ENCODE measurements around the gene FUT8.

FUT8 gene

DNA sequence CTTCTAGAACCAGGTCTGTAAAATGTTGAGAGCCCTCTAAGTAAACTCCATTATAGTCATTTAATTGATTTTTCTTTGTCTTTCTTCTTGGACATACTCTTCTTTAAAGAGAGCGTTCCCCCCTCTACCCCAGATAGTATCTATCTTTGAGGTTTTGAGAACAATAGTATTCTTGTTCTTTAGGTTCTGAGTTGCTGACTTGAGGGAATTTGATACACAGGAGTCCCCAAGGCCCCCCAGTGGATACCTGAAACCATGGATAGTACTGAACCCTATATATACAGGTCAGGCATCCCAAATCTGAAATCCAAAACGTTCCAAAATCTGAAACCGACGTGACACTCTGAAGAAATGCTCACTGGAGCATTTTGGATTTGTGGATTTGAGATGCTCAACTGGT lies 65.5 kb downstream of the FUT8 start:
- H3K9me3 ChIP-seq, result no peaks in the 10 kb centered on the region
- no peak overlapping the region for H3K4me3 ChIP-seq
- H3K27ac ChIP-seq, result no peak overlapping the region
- H3K4me1 ChIP-seq, result peaks cover 0 to 4% (median 0%) of the 10 kb centered on the region in 4 donors
- no peak for DNase-seq
- intact Hi-C loops (cut with DNase I; ENCODE audit: low total_unique reads), result no loop called here
- TF ChIP-seq, protein P1, sequence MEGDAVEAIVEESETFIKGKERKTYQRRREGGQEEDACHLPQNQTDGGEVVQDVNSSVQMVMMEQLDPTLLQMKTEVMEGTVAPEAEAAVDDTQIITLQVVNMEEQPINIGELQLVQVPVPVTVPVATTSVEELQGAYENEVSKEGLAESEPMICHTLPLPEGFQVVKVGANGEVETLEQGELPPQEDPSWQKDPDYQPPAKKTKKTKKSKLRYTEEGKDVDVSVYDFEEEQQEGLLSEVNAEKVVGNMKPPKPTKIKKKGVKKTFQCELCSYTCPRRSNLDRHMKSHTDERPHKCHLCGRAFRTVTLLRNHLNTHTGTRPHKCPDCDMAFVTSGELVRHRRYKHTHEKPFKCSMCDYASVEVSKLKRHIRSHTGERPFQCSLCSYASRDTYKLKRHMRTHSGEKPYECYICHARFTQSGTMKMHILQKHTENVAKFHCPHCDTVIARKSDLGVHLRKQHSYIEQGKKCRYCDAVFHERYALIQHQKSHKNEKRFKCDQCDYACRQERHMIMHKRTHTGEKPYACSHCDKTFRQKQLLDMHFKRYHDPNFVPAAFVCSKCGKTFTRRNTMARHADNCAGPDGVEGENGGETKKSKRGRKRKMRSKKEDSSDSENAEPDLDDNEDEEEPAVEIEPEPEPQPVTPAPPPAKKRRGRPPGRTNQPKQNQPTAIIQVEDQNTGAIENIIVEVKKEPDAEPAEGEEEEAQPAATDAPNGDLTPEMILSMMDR (IDR thresholded peaks at IDR 0.05), result no peak
- no peaks in the 10 kb centered on the region for H3K27me3 ChIP-seq
- no peaks in the 10 kb centered on the region for H3K36me3 ChIP-seq

DNA sequence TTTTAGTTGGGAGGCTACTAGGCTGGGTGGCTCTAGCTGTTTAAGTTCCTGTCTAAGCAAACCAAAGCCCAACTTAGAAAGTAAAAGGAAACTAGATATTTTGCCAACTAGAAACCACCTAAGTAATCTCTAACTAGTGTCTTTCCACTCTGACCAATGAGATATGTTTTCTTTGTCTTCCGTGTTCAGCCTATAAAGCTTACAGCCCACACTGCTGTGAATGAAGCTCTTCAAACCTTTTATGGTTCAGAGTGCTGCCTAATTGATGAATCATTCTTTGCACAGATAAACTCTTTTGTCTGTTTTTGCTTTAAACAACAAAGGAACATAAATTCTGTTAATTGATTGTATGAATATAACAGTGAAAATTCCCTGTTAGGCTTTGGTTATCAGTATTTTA lies 66.1 kb downstream of the FUT8 start:
- Histone ChIP-seq H3K27ac (no peak overlapping the region), H3K36me3 (no peaks in the 10 kb centered on the region), H3K4me1 (peaks cover 0 to 5% (median 0%) of the 10 kb centered on the region in 4 donors), H3K9me3 (no peaks in the 10 kb centered on the region), H3K27me3 (no peaks in the 10 kb centered on the region), H3K4me3 (no peak overlapping the region)
- intact Hi-C loops (cut with DNase I; ENCODE audit: low total_unique reads), result no loop called here
- TF ChIP-seq, protein P1 (IDR thresholded peaks at IDR 0.05), result no peak
- DNase-seq, result no peak

DNA sequence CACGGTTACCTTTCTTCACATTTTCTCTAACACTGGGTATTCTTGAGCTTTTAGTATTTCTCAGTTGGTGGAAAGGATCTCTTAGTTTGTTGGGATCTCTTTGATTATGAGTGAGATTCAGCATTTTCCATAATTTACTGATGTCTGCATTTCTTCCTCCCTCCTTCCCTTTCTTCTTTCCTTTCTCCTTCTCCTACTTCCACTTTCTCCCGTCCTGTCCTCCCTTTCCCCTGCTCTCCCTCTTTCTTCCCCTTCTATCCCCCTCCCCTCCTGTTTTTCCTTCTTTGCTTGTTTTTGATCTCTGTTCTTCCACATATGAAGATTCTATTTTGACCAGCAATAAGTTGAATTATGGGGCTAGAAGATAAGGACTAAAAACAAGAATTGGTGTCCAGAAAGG lies 66.9 kb downstream of the FUT8 start:
- Histone ChIP-seq H3K36me3 (no peaks in the 10 kb centered on the region), H3K4me3 (no peak overlapping the region), H3K27me3 (no peaks in the 10 kb centered on the region), H3K9me3 (no peaks in the 10 kb centered on the region), H3K4me1 (peaks cover 0 to 5% (median 0%) of the 10 kb centered on the region in 4 donors), H3K27ac (no peak overlapping the region)
- TF ChIP-seq, protein P1 (IDR thresholded peaks at IDR 0.05), result no peak
- no peak for DNase-seq
- intact Hi-C loops (cut with DNase I; ENCODE audit: low total_unique reads), result no loop called here

- Histone ChIP-seq H3K4me1 (peaks cover 0 to 5% (median 0%) of the 10 kb centered on the region in 4 donors), H3K27me3 (no peaks in the 10 kb centered on the region), H3K36me3 (no peaks in the 10 kb centered on the region), H3K27ac (no peak overlapping the region), H3K9me3 (no peaks in the 10 kb centered on the region), H3K4me3 (no peak overlapping the region)
- intact Hi-C loops (cut with DNase I; ENCODE audit: low total_unique reads), result no loop called here
- DNase-seq, result no peak
- TF ChIP-seq, protein P1 (IDR thresholded peaks at IDR 0.05), result no peak
Observed at GRCh38 chr14:65482757-65483438, 70.4 kb downstream of the FUT8 start.

DNA sequence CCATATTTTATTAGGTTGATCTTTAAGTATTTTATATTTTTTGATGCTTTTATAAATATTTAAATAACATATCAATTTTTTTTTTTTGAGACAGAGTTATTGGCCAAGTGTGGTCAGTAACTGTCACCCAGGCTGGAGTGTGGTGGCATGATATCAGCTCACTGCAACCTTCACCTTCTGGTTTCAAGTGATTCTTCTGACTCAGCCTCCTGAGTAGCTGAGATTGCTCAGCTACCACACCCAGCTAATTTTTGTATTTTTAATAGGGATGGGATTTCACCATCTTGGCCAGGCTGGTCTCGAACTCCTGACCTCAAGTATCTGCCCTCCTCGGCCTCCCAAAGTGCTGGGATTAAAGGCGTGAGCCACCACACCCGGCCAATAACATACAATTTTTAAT lies 71.1 kb downstream of the FUT8 start:
- intact Hi-C loops (cut with DNase I; ENCODE audit: low total_unique reads), result no loop called here
- Histone ChIP-seq H3K9me3 (no peaks in the 10 kb centered on the region), H3K36me3 (no peaks in the 10 kb centered on the region), H3K27ac (no peak overlapping the region), H3K27me3 (no peaks in the 10 kb centered on the region), H3K4me1 (peaks cover 0 to 5% (median 0%) of the 10 kb centered on the region in 4 donors), H3K4me3 (no peak overlapping the region)
- TF ChIP-seq, protein P1 (IDR thresholded peaks at IDR 0.05), result no peak
- no peak for DNase-seq

Data from tibial artery (tissue), 4 donors.